ENCODE data around the gene SPECC1L. TPM values are rescaled to one million over a fixed set of nuclear protein-coding genes. Genes with fewer than 3 reads are reported as not detected.
A peak's percentile ranks its signal among the peaks of the same experiment; 100 is the strongest.

Gene SPECC1L
- total and polyA plus RNA-seq, 10 of the 15 experiments (the other 5 are each of a cell fraction or from before 2014, with no cell fraction given) = 1.9 to 40.6 (median 19.1) TPM

GRCh38 chr22:24285245-24285644, 14.6 kb downstream of the SPECC1L start:
- no peak for FAIRE-seq
- H3K4me1 ChIP-seq (ENCODE audit: control insufficient read depth, insufficient read depth, low read length) = peaks cover 20% of the 10 kb centered on the region
- ChIA-PET SMC1A (ENCODE audit: uncharacterized antibody, unreplicated experiment) (interaction anchor here (1.6 to 4.2 kb wide), 2 partner anchors 12 to 218 kb away, joined by 5 to 21 read pairs; no protein-coding TSS in a partner anchor), CTCF (interaction anchor here (0.6 to 1.7 kb wide), 5 partner anchors 11 to 186 kb away, joined by 3 to 5 read pairs (median 3); no protein-coding TSS in a partner anchor), POLR2A (interaction anchor here (0.6 to 1.3 kb wide), 2 partner anchors 13 to 16 kb away, joined by 3 to 6 read pairs; no protein-coding TSS in a partner anchor), RAD21 (ENCODE audit: unreplicated experiment) (interaction anchor here (0.8 to 1.7 kb wide), 2 partner anchors 13 to 238 kb away, joined by 3 to 7 read pairs; no protein-coding TSS in a partner anchor)
- ATAC-seq = peak; percentile 80
- H3K4me2 ChIP-seq (ENCODE audit: control insufficient read depth, insufficient read depth) = peak overlapping the region; percentile 42
- peaks cover 40% of the 10 kb centered on the region for H3K79me2 ChIP-seq (ENCODE audit: control insufficient read depth, insufficient read depth, low read length)
- intact Hi-C loops (cut with micrococcal nuclease; ENCODE audit: unreplicated experiment) (no loop called here), in situ Hi-C loops (cut with MboI) (no loop called here)
- 0 out of 2 replicates have a peak overlapping the region, but pooled peaks have one; percentile 7 for H2AFZ ChIP-seq (ENCODE audit: control insufficient read depth, low read depth, low read length)
- no peak for DNase-seq (ENCODE audit: low read depth, low spot score)
- no peaks in the 10 kb centered on the region for H3K9me3 ChIP-seq (replicated peaks; ENCODE audit: control insufficient read depth, insufficient read depth, low read length)
- H3K27ac ChIP-seq (ENCODE audit: control insufficient read depth, insufficient read depth) = 0 out of 2 replicates have a peak overlapping the region, but pooled peaks have one; percentile 10
- no peaks in the 10 kb centered on the region for H3K36me3 ChIP-seq (ENCODE audit: control insufficient read depth in 2 of 2, insufficient read depth in 2 of 2, low read length in 1 of 2)
- no peak overlapping the region for H3K4me3 ChIP-seq
- H3K27me3 ChIP-seq (replicated peaks in 1 of 2; ENCODE audit: control insufficient read depth in 2 of 2, insufficient read depth in 2 of 2, low read length in 1 of 2) = no peaks in the 10 kb centered on the region
- 27% methylated on average over 4 of the region's 4 CpGs for WGBS (ENCODE audit: insufficient coverage, insufficient replicate concordance, low lambda C conversion rate, missing lambda C conversion rate)
- no peaks in the 10 kb centered on the region for H4K20me1 ChIP-seq (ENCODE audit: control insufficient read depth, insufficient read depth)
- BruUV-seq (replicated peaks) = no TSS peak
- H3K9ac ChIP-seq (ENCODE audit: control insufficient read depth, insufficient read depth, low read length) = no peak overlapping the region
- TF ChIP-seq CREM (IDR thresholded peaks at IDR 0.05; ENCODE audit: low read depth) (no peak), JUNB (IDR thresholded peaks at IDR 0.05) (peak; percentile 52), NFYA (IDR thresholded peaks at IDR 0.05; ENCODE audit: borderline replicate concordance, low read depth, low read length) (no peak), RUNX3 (IDR thresholded peaks at IDR 0.05; ENCODE audit: low read length) (peak; percentile 96), IKZF2 (IDR thresholded peaks at IDR 0.05) (peak; percentile 87 to 89), BCLAF1 (IDR thresholded peaks at IDR 0.05) (no peak), NR2F1 (conservative IDR thresholded peaks at IDR 0.05) (no peak), MTA2 (IDR thresholded peaks at IDR 0.05; ENCODE audit: low read depth) (peak; percentile 76; the same call in 1 of the 2 replicates), EED (IDR thresholded peaks at IDR 0.05; ENCODE audit: low read depth) (peak; percentile 83), MAX (IDR thresholded peaks at IDR 0.05; ENCODE audit: low read depth, low read length) (no peak), NFYB (IDR thresholded peaks at IDR 0.05; ENCODE audit: insufficient read depth, low read depth, low read length) (no peak; the same call in 1 of the 2 replicates), POLR2AphosphoS2 (IDR thresholded peaks at IDR 0.05; ENCODE audit: low read depth, low read length) (no peak), NKRF (conservative IDR thresholded peaks at IDR 0.05) (no peak), ETV6 (conservative IDR thresholded peaks at IDR 0.05 in 1 of 2, IDR thresholded peaks at IDR 0.05 in 1 of 2; ENCODE audit: borderline replicate concordance in 1 of 2, low read depth in 1 of 2) (peak in 1 of 2 experiments; percentile 38; a peak in 1 of 4 replicates), FOXM1 (IDR thresholded peaks at IDR 0.05; ENCODE audit: low read depth, low read length) (peak; percentile 45; the same call in 1 of the 2 replicates), HDAC2 (IDR thresholded peaks at IDR 0.05) (no peak), DPF2 (IDR thresholded peaks at IDR 0.05) (peak; percentile 44; the same call in 1 of the 2 replicates), TCF7 (IDR thresholded peaks at IDR 0.05; ENCODE audit: borderline replicate concordance) (peak; percentile 98), IKZF1 (conservative IDR thresholded peaks at IDR 0.05) (peak; percentile 92)
- TF ChIP-seq, protein P1, sequence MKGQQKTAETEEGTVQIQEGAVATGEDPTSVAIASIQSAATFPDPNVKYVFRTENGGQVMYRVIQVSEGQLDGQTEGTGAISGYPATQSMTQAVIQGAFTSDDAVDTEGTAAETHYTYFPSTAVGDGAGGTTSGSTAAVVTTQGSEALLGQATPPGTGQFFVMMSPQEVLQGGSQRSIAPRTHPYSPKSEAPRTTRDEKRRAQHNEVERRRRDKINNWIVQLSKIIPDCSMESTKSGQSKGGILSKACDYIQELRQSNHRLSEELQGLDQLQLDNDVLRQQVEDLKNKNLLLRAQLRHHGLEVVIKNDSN (IDR thresholded peaks at IDR 0.05; ENCODE audit: borderline replicate concordance, extremely low read length, insufficient read depth, low read depth, low read length) = no peak
